ENCODE measurements around the gene SLC29A3. TPM values are rescaled to one million over a fixed set of nuclear protein-coding genes. Genes with fewer than 3 reads are reported as not detected.

Gene SLC29A3
- total RNA-seq, 1 experiment from 2014 or later, result 9.2 TPM

DNA sequence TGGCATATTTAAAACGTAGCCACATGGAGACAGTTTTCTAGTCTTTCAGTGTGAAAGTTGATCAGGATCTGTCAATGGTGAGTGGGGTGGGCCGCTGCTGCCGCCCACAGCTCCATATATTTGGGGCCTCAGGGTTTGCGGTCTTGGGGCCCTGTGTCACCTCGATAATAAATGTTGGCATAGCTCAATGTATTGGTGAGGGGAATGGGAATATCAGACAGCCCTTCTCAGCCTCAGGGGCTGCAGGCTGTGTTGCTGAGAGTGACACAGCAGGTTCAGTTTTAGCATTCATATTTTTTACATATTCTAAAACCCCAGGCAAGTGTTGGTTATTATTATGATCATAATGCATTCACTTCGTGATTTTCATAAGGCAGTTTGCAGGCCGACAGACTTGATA lies 82.9 kb downstream of the SLC29A3 start:
- Histone ChIP-seq H3K4me2 (ENCODE audit: insufficient read depth, insufficient read length, low read length) (no peak overlapping the region), H2BK120ac (ENCODE audit: low read depth, low read length, poor library complexity, severe bottlenecking) (no peak overlapping the region), H3K18ac (ENCODE audit: insufficient read length, low read depth, low read length) (no peak overlapping the region), H3K79me1 (ENCODE audit: insufficient read depth, low read depth, low read length, poor library complexity, severe bottlenecking) (no peaks in the 10 kb centered on the region), H3K56ac (ENCODE audit: insufficient read length, low read depth, low read length) (no peak overlapping the region), H3K9me3 (ENCODE audit: control insufficient read depth, low read depth, low read length) (no peaks in the 10 kb centered on the region), H3K4ac (ENCODE audit: low read depth, low read length) (no peak overlapping the region), H2BK20ac (ENCODE audit: low read depth, low read length, poor library complexity, severe bottlenecking) (no peak overlapping the region), H3K27me3 (ENCODE audit: insufficient read depth, low read length) (peaks cover 25% of the 10 kb centered on the region; the same call in 1 of the 2 replicates), H4K91ac (ENCODE audit: insufficient read length, low read depth, low read length) (no peak overlapping the region), H2BK5ac (ENCODE audit: insufficient read length, low read length) (no peak overlapping the region), H3K23me2 (ENCODE audit: insufficient read length, low read depth, low read length, poor library complexity, severe bottlenecking) (peaks cover 6% of the 10 kb centered on the region), H4K5ac (ENCODE audit: insufficient read length, low read depth, low read length) (no peak overlapping the region), H3K9ac (ENCODE audit: extremely low read depth, insufficient read length, low read length) (no peak overlapping the region), H3K14ac (ENCODE audit: insufficient read depth, low read length) (no peak overlapping the region), H3T11ph (ENCODE audit: low read length) (no peak overlapping the region), H4K8ac (replicated peaks; ENCODE audit: insufficient read length, low read depth, low read length) (no peak overlapping the region), H3K4me1 (ENCODE audit: insufficient read depth, low read length) (peaks cover 3% of the 10 kb centered on the region; the same call in 1 of the 2 replicates), H3K79me2 (ENCODE audit: insufficient read depth, low read length) (no peaks in the 10 kb centered on the region), H3K27ac (ENCODE audit: insufficient read length, low read depth, low read length) (no peak overlapping the region), H2AFZ (ENCODE audit: low read length) (no peak overlapping the region), H4K20me1 (ENCODE audit: control insufficient read depth, insufficient read depth, insufficient read length) (no peaks in the 10 kb centered on the region), H2AK5ac (ENCODE audit: insufficient read length, low read length) (no peak overlapping the region), H2BK15ac (ENCODE audit: low read depth, low read length) (no peak overlapping the region), H3K23ac (ENCODE audit: insufficient read length, low read depth, low read length) (no peak overlapping the region), H2BK12ac (ENCODE audit: insufficient read length, low read depth, low read length) (no peak overlapping the region)
- Mint-ChIP-seq H3K36me3 (ENCODE audit: insufficient read depth in 1 of 3, low read depth in 3 of 3) (peaks cover 0 to 1% (median 0%) of the 10 kb centered on the region in 3 experiments; a peak in 1 of 7 replicates), H3K4me1 (peaks cover 12 to 18% of the 10 kb centered on the region in 2 experiments), H3K27me3 (ENCODE audit: low read depth) (peaks cover 63% of the 10 kb centered on the region), H3K4me3 (no peak overlapping the region), H3K27ac (no peak overlapping the region), H3K9me3 (no peaks in the 10 kb centered on the region; a peak in 1 of 5 replicates)
- DNase-seq, result no peak
- WGBS (ENCODE audit: extremely low coverage, insufficient read length, low lambda C conversion rate), result no CpG with 5 or more reads among the region's 7 CpGs
- TF ChIP-seq, protein P1, sequence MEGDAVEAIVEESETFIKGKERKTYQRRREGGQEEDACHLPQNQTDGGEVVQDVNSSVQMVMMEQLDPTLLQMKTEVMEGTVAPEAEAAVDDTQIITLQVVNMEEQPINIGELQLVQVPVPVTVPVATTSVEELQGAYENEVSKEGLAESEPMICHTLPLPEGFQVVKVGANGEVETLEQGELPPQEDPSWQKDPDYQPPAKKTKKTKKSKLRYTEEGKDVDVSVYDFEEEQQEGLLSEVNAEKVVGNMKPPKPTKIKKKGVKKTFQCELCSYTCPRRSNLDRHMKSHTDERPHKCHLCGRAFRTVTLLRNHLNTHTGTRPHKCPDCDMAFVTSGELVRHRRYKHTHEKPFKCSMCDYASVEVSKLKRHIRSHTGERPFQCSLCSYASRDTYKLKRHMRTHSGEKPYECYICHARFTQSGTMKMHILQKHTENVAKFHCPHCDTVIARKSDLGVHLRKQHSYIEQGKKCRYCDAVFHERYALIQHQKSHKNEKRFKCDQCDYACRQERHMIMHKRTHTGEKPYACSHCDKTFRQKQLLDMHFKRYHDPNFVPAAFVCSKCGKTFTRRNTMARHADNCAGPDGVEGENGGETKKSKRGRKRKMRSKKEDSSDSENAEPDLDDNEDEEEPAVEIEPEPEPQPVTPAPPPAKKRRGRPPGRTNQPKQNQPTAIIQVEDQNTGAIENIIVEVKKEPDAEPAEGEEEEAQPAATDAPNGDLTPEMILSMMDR (conservative IDR thresholded peaks at IDR 0.05), result no peak

Measured in H9 (cell line).